ENCODE results near the gene MTERF4. TPM values are rescaled to one million over a fixed set of nuclear protein-coding genes. Genes with fewer than 3 reads are reported as not detected.

MTERF4 gene
- total RNA-seq, 4 donors from 2014 or later = 28.9 to 60.5 (median 38.9) TPM

GRCh38 chr2:241133436-241133820, 31.3 kb upstream of the MTERF4 start:
- H3K4me1 ChIP-seq = no peaks in the 10 kb centered on the region
- no peak overlapping the region for H3K27ac ChIP-seq
- peaks cover 0 to 35% (median 4%) of the 10 kb centered on the region in 3 donors for H3K36me3 ChIP-seq
- no peaks in the 10 kb centered on the region for H3K27me3 ChIP-seq
- no peak overlapping the region for H3K4me3 ChIP-seq
- no peak for TF ChIP-seq POLR2A (IDR thresholded peaks at IDR 0.05)
- TF ChIP-seq EP300 (IDR thresholded peaks at IDR 0.05) = no peak
- no peak for TF ChIP-seq CTCF (IDR thresholded peaks at IDR 0.05)
- DNase-seq (ENCODE audit: low spot score in 2 of 2) = no peak
- H3K9me3 ChIP-seq = no peaks in the 10 kb centered on the region
- 96 to 97% methylated on average over 9 to 10 of the region's 10 CpGs for WGBS, 2 donors

GRCh38 chr2:241132538-241133435, 30.7 kb upstream of the MTERF4 start:
- H3K4me1 ChIP-seq = no peaks in the 10 kb centered on the region
- H3K36me3 ChIP-seq = peaks cover 0 to 33% (median 1%) of the 10 kb centered on the region in 3 donors
- H3K4me3 ChIP-seq = no peak overlapping the region
- DNase-seq (ENCODE audit: low spot score in 2 of 2) = no peak
- H3K27me3 ChIP-seq = no peaks in the 10 kb centered on the region
- no peaks in the 10 kb centered on the region for H3K9me3 ChIP-seq
- no peak overlapping the region for H3K27ac ChIP-seq
- TF ChIP-seq CTCF (IDR thresholded peaks at IDR 0.05) = no peak
- TF ChIP-seq POLR2A (IDR thresholded peaks at IDR 0.05) = no peak
- TF ChIP-seq EP300 (IDR thresholded peaks at IDR 0.05) = no peak
- WGBS, 2 donors = 90 to 95% methylated on average over 14 of the region's 14 CpGs

- Histone ChIP-seq H3K9me3 (no peaks in the 10 kb centered on the region), H3K4me1 (no peaks in the 10 kb centered on the region), H3K27ac (no peak overlapping the region), H3K4me3 (no peak overlapping the region), H3K27me3 (no peaks in the 10 kb centered on the region), H3K36me3 (peaks cover 0 to 26% (median 0%) of the 10 kb centered on the region in 3 donors)
- no peak for DNase-seq (ENCODE audit: low spot score in 2 of 2)
- whole genome bisulfite sequencing, 2 donors = 90 to 97% methylated on average over 7 of the region's 7 CpGs
- no peak for TF ChIP-seq POLR2A (IDR thresholded peaks at IDR 0.05)
- no peak for TF ChIP-seq CTCF (IDR thresholded peaks at IDR 0.05)
- no peak for TF ChIP-seq EP300 (IDR thresholded peaks at IDR 0.05)
Observed at GRCh38 chr2:241131531-241131930, 29.4 kb upstream of the MTERF4 start.

- no peak for DNase-seq (ENCODE audit: low spot score in 2 of 2)
- Histone ChIP-seq H3K27ac (no peak overlapping the region), H3K27me3 (no peaks in the 10 kb centered on the region), H3K36me3 (peaks cover 0 to 23% (median 0%) of the 10 kb centered on the region in 3 donors), H3K4me3 (no peak overlapping the region), H3K9me3 (no peaks in the 10 kb centered on the region), H3K4me1 (no peaks in the 10 kb centered on the region)
- 93 to 94% methylated on average over 13 to 16 of the region's 16 CpGs for WGBS, 2 donors
- TF ChIP-seq POLR2A (IDR thresholded peaks at IDR 0.05) (no peak), EP300 (IDR thresholded peaks at IDR 0.05) (no peak), CTCF (IDR thresholded peaks at IDR 0.05) (no peak)
Observed at GRCh38 chr2:241130316-241130715, 28.2 kb upstream of the MTERF4 start.

GRCh38 chr2:241129086-241129871, 27.2 kb upstream of the MTERF4 start:
- H3K9me3 ChIP-seq = no peaks in the 10 kb centered on the region
- no peaks in the 10 kb centered on the region for H3K4me1 ChIP-seq
- WGBS, 2 donors = 87 to 89% methylated on average over 10 to 12 of the region's 12 CpGs
- no peak for DNase-seq (ENCODE audit: low spot score in 2 of 2)
- no peak overlapping the region for H3K27ac ChIP-seq
- no peaks in the 10 kb centered on the region for H3K27me3 ChIP-seq
- peaks cover 0 to 18% (median 0%) of the 10 kb centered on the region in 3 donors for H3K36me3 ChIP-seq
- TF ChIP-seq CTCF (IDR thresholded peaks at IDR 0.05) = no peak
- TF ChIP-seq EP300 (IDR thresholded peaks at IDR 0.05) = no peak
- no peak overlapping the region for H3K4me3 ChIP-seq
